Kidney epithelial cell (primary cell): ENCODE measurements around the gene C1orf159. TPM values are rescaled to one million over a fixed set of nuclear protein-coding genes. Genes with fewer than 3 reads are reported as not detected.
"Not testable (repeated sequence)": the region's sequence is repeated elsewhere in the genome, so short reads cannot be mapped to it uniquely, and the experiment has no call there.

Experiments used
- DNase-seq: peaks from one replicate; pipeline ENCODE4 v3.0.0-alpha.2; 2010; ENCODE audit warnings: low read depth
- H3K27me3 ChIP-seq: 2 replicates; pipeline ENCODE4 v1.6.0; 2011; ENCODE audit warnings: low read length; ENCODE audit not compliant: control insufficient read depth, insufficient read depth
- H3K36me3 ChIP-seq: 2 replicates; pipeline ENCODE4 v1.5.1; 2011; ENCODE audit warnings: low read length; ENCODE audit not compliant: control insufficient read depth, insufficient read depth
- H3K4me3 ChIP-seq: 2 replicates; pipeline ENCODE4 v1.5.1; 2011; ENCODE audit warnings: low read depth, mild to moderate bottlenecking, control low read depth, low read length
- total RNA-seq: library from RNA; depleted of rRNA; stranded (reverse); fragments of >200 nt; gene quantifications from 2 replicates; pipeline ENCODE4 v1.2.3, GENCODE V29; 2015
- TF ChIP-seq, protein P1 (sequence below): IDR thresholded peaks from 2 replicates; pipeline ENCODE4 v1.5.1; 2011; ENCODE audit warnings: mild to moderate bottlenecking, moderate library complexity, low read length, control low read depth, inconsistent platforms; ENCODE audit not compliant: insufficient read depth, poor library complexity, severe bottlenecking

The C1orf159 gene
- total RNA-seq, 1 donor from 2014 or later, result 20.3 TPM

DNA sequence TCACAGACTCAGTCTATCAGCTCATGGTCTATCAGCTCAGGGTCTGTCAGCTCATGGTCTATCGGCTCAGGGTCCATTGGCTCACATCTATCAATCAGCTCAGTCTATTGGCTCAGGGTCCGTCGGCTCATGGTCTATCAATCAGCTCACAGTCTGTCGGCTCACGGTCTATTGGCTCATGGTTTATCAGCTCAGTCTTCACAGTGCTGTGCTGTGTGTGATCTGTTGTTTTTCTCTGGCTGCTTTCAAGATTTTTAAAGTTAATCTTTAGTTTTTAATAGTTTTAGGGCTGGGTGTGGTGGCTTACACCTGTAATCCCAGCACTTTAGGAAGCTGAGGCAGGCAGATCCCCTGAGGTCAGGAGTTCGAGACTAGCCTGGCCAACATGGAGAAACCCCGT is 14.4 kb downstream of the C1orf159 start:
- TF ChIP-seq, protein P1, sequence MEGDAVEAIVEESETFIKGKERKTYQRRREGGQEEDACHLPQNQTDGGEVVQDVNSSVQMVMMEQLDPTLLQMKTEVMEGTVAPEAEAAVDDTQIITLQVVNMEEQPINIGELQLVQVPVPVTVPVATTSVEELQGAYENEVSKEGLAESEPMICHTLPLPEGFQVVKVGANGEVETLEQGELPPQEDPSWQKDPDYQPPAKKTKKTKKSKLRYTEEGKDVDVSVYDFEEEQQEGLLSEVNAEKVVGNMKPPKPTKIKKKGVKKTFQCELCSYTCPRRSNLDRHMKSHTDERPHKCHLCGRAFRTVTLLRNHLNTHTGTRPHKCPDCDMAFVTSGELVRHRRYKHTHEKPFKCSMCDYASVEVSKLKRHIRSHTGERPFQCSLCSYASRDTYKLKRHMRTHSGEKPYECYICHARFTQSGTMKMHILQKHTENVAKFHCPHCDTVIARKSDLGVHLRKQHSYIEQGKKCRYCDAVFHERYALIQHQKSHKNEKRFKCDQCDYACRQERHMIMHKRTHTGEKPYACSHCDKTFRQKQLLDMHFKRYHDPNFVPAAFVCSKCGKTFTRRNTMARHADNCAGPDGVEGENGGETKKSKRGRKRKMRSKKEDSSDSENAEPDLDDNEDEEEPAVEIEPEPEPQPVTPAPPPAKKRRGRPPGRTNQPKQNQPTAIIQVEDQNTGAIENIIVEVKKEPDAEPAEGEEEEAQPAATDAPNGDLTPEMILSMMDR, result no peak
- H3K36me3 ChIP-seq, result no peaks in the 10 kb centered on the region
- no peak overlapping the region for H3K4me3 ChIP-seq
- no peak for DNase-seq
- no peaks in the 10 kb centered on the region for H3K27me3 ChIP-seq

DNA sequence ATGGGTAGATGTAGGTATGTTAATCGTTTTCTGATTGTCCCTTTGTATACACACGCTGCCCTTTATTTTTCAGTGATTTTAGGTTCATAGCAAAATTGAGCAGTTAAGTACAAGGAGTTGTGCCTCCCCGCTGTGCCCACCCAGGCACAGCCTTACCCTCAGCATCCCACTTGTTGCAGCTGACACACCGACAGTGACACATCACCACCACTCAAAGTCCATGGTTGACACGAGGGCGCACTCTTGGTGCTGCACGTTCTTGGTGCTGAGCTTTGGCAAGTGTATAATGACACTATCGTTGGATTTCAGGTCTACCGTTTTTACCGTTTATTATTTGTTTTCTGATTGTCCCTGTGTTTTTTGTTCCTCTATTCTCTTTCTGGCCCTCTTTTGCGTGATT is 15.6 kb downstream of the C1orf159 start:
- Histone ChIP-seq H3K4me3 (no peak overlapping the region), H3K36me3 (no peaks in the 10 kb centered on the region), H3K27me3 (no peaks in the 10 kb centered on the region)
- no peak for DNase-seq
- TF ChIP-seq, protein P1, result no peak

DNA sequence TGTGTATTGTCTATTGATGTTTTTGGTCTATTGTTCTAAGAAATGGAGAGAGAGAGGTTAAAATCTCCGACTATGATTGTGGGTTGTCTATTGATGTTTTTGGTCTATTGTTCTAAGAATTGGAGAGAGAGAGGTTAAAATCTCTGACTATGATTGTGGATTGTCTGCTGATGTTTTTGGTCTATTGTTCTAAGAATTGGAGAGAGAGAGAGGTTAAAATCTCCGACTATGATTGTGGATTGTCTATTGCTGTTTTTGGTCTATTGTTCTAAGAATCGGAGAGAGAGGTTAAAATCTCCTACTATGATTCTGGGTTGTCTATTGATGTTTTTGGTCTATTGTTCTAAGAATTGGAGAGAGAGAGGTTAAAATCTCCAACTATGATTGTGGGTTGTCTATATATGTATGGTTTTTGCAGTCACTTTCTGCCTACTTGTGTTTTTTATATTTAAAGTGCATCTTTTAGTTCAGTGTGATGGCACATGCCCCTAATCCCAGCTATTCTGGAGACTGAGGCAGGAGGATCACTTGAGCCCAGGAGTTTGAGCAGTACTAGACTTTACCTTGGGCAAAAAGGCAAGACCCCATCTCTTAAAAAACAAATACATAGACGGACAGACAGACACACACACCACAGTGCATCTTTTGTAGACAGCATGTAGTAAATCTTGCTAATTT is 16.2 kb downstream of the C1orf159 start:
- no peaks in the 10 kb centered on the region for H3K27me3 ChIP-seq
- H3K36me3 ChIP-seq, result no peaks in the 10 kb centered on the region
- no peak overlapping the region for H3K4me3 ChIP-seq
- TF ChIP-seq, protein P1, result no peak
- no peak for DNase-seq

DNA sequence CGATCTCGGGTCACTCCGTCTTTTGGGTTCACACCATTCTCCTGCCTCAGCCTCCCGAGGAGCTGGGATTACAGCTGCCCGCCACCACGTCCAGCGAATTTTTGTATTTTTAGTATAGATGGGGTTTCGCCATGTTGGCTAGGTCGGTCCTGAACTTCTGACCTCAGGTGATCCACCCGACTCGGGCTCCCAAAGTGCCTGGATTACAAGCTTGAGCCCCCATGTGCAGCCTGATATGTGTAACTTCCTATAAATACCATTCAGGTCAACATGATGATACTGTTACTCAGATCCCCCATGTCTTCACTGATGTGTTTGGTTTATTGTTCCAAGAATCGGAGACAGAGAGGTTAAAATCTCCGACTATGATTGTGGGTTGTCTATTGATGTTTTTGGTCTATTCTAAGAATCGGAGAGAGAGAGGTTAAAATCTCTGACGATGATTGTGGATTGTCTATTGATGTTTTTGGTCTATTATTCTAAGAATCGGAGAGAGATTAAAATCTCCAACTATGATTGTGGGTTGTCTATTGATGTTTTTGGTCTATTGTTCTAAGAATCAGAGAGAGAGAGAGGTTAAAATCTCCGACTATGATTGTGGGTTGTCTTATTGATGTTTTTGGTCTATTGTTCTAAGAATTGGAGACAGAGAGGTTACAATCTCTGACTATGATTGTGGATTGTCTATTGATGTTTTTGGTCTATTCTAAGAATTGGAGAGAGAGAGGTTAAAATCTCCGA is 17.0 kb downstream of the C1orf159 start:
- H3K36me3 ChIP-seq, result no peaks in the 10 kb centered on the region
- TF ChIP-seq, protein P1, result no peak
- DNase-seq, result no peak
- no peaks in the 10 kb centered on the region for H3K27me3 ChIP-seq
- H3K4me3 ChIP-seq, result no peak overlapping the region

DNA sequence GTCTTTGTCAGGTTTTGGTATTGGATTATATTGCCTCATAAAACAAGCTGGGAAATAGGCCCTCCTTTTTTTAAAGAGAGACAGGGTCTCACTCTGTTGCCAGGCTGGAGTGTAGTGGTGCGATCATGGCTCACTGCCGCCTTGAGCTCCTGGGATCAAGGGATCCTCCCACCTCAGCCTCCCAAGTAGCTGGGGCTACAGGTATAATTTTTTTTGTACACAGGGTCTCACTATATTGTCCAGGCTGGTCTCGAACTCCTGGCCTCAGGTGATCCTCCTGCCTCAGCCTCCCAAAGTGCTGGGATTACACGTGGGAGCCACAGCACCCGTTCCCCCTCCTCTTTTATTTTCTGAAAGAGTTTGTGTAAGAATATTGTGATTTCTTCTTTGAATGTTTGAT is 19.8 kb downstream of the C1orf159 start:
- not testable (repeated sequence) for H3K36me3 ChIP-seq, H3K4me3 ChIP-seq, DNase-seq

DNA sequence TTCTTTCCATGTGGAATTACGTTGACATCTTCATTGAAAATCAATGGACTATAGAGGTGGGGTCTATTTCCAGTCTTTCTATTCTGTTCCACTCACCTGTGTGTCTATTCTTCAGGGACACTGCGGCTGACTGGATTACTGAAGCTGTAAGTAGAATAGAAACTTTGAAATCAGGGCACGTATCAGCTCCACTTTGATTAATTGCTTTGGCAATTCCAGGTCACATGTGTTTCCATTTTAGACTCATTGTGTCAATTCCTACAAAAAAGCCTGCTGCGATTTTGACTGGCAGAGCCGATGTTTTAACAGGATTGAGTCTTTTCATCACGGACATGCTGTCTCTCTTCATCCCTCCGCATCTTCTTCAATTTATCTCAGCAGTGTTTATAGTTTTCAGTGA is 20.9 kb downstream of the C1orf159 start:
- Histone ChIP-seq H3K4me3 (no peak overlapping the region), H3K27me3 (no peaks in the 10 kb centered on the region), H3K36me3 (no peaks in the 10 kb centered on the region)
- DNase-seq, result no peak
- TF ChIP-seq, protein P1, result no peak

More for the DNA sequence above, 19.8 kb downstream of the C1orf159 start:
- H3K27me3 ChIP-seq, result not testable (repeated sequence)
